GM18517 (cell line): ENCODE results near the gene FBLN2.

ENCODE experiments used
- ATAC-seq: cut with Tn5 transposase; IDR thresholded peaks from one replicate; pipeline ENCODE4 v1.9.1; 2021; ENCODE audit warnings: mild to moderate bottlenecking, moderate library complexity; ENCODE audit not compliant: unreplicated experiment

The FBLN2 gene

DNA sequence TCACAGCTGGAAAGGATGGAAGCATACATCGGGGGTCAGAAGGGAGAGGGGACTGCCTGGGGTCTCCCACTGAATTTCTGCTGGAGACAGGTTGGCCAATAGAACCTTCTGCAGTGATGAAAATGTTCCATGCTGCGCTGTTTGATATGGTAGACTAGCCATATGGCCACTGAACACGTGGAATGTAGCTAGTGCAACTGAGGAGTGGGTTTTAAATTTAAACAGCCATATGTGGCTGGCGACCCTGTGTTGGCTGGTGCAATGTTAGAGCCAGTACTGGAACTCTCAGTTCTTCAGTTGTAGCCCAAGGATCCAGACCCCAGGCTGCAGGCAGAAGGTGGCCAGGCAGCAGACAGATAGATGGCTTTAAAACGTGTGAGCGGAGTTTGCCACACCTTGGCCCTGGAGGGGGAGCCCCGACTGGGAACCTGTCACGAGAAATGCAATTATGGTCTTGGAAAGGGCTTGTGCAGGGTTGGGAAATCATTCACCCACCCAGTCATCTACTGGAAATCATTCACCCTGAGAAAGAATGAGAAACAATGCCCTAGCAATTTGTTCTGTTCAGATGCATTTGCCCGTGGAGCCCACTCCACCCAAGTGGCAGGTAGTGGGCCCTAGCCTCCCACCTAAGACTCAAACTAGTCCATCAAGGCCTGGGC lies 127.6 kb downstream of the FBLN2 start:
- no peak for ATAC-seq

- no peak for ATAC-seq
Measured at GRCh38 chr3:13677272-13677671, 128.3 kb downstream of the FBLN2 start.

GRCh38 chr3:13681931-13682330 lies 133.0 kb downstream of the FBLN2 start:
- ATAC-seq = no peak

- ATAC-seq = no peak
Measured at GRCh38 chr3:13682331-13683013, 133.5 kb downstream of the FBLN2 start.

DNA sequence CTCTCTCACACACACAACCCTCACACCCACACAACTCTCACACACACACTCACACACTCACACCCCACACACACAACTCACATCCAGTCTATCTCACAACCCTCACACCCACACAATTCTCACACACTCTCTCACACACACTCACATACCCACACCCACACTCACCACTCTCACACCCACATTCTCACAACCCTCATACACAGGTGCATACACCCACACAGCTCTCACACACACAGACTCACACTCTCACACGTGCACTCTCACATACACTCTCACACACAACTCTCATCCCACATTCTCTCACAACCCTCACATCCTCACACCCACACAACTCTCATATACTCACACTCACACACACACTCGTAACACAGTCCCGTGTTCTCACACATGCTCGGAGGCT lies 134.4 kb downstream of the FBLN2 start:
- no peak for ATAC-seq

DNA sequence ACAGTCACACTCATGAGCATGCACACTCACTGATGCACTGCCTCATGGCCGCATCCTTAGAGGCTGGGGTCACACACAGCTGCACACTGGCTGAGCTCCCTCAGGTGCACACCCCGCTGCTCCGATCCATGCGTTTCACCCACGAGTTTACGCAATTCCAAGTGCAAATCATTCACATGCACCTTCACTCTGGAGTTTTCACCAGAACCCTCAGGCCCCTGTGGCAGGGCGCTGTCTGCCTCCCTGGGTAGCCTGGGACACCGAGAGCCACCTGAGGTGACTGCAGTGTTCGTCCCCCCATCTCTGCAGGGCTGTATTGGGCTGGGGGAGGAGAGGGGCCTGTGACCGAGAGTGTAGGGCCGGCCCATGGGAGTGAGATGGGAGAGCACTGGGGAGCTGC lies 134.8 kb downstream of the FBLN2 start:
- no peak for ATAC-seq

DNA sequence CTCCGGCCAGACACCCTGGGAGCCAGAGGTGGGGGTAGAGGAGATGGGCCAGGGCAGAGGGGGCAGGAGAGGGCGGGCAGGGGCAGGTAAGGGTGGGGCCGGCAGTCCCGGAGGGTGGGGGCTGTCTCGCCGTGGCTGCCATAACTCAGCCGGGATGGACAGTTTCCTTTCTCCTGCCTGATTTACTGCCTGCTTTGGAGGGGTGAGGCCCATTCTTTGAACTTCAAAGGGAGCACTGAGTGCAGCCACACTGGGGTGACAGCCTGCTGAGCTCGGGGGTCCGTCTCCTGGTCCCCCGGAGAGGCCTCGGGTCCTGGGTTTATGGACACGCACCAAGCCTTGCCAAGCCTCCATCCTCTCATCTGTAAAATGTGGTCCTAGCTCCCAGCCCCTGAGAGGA lies 135.4 kb downstream of the FBLN2 start:
- no peak for ATAC-seq

DNA sequence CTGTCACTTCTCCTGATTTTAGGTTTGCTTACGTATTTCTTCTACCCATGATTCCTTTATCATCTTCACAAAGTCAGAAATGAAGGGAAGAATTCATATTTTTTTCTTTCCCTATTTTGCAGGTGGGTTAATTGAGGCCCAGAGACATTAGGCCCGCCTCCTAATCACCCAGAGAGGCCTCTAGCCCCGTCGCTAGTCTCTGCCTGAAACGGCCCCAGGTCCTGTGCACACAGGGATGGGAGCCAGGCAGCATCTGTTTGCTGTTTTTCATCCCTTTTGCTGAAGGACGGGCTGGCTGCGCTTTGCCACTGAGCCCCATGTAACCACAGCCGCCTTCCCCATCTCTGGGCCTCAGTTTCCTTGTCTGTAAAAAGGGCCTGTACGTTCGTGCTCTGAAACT lies 135.9 kb downstream of the FBLN2 start:
- no peak for ATAC-seq

DNA sequence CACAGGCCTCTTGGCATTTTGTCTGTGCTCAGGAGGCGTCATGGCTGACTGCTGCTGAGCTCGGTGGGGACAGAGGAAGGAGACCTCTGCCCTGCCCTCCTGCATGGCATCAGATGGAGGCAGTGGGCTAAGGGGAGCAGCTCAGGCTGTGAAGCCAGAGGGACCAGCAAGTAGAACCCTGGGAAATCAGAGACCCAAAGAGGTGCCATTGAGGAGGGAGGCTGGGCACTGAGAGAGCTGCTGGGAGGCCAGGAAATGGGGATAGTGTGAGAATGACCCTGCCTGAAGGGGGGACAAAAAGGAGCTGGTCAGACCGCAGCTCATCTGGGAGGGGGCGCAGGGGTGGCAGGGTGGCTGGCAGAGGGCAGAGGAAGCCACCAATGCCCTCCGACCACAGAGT lies 136.8 kb downstream of the FBLN2 start:
- no peak for ATAC-seq

GRCh38 chr3:13686367-13687160 lies 137.6 kb downstream of the FBLN2 start:
- ATAC-seq = no peak

GRCh38 chr3:13687517-13687943 lies 138.6 kb downstream of the FBLN2 start:
- no peak for ATAC-seq
